ENCODE data around the gene S100A13. TPM values are rescaled to one million over a fixed set of nuclear protein-coding genes. Genes with fewer than 3 reads are reported as not detected.
"Not testable (repeated sequence)": the region's sequence is repeated elsewhere in the genome, so short reads cannot be mapped to it uniquely, and the experiment has no call there.

S100A13 gene
- total and polyA plus RNA-seq, 8 donors = 75.1 to 110 (median 84.6) TPM

- no peak overlapping the region for H3K4me3 ChIP-seq
- no peaks in the 10 kb centered on the region for H3K9me3 ChIP-seq
Observed at GRCh38 chr1:153597206-153597605, 30.1 kb downstream of the S100A13 start.

GRCh38 chr1:153592748-153593147 is 34.6 kb downstream of the S100A13 start:
- DNase-seq = no peak
- H3K4me3 ChIP-seq = no peak overlapping the region
- intact Hi-C loops (cut with DNase I) = no loop called here
- H3K4me1 ChIP-seq = no peaks in the 10 kb centered on the region
- TF ChIP-seq CTCF (IDR thresholded peaks at IDR 0.05) = no peak
- no peaks in the 10 kb centered on the region for H3K27me3 ChIP-seq
- no peak for ATAC-seq
- H3K36me3 ChIP-seq = no peaks in the 10 kb centered on the region
- H3K27ac ChIP-seq = no peak overlapping the region
- H3K9me3 ChIP-seq = no peaks in the 10 kb centered on the region

More at GRCh38 chr1:153597206-153597605, 30.1 kb downstream of the S100A13 start:
- H3K27ac ChIP-seq = no peak overlapping the region
- H3K36me3 ChIP-seq = no peaks in the 10 kb centered on the region
- H3K27me3 ChIP-seq = no peaks in the 10 kb centered on the region
- TF ChIP-seq CTCF (IDR thresholded peaks at IDR 0.05) = no peak
- H3K4me1 ChIP-seq = peaks cover 0 to 17% of the 10 kb centered on the region in 2 donors
- DNase-seq (no peak), ATAC-seq (no peak)
- intact Hi-C loops (cut with DNase I) = no loop called here

GRCh38 chr1:153588482-153588881 is 38.8 kb downstream of the S100A13 start:
- no peak overlapping the region for H3K4me3 ChIP-seq
- H3K9me3 ChIP-seq = no peaks in the 10 kb centered on the region
- DNase-seq = no peak
- TF ChIP-seq CTCF (IDR thresholded peaks at IDR 0.05) = no peak
- no peaks in the 10 kb centered on the region for H3K36me3 ChIP-seq
- intact Hi-C loops (cut with DNase I) = no loop called here
- no peaks in the 10 kb centered on the region for H3K27me3 ChIP-seq
- H3K27ac ChIP-seq = no peak overlapping the region
- H3K4me1 ChIP-seq = no peaks in the 10 kb centered on the region
- ATAC-seq = no peak

- H3K27ac ChIP-seq; DNase-seq; H3K36me3 ChIP-seq; ATAC-seq; H3K9me3 ChIP-seq; intact Hi-C loops (cut with DNase I); H3K4me3 ChIP-seq; H3K27me3 ChIP-seq; H3K4me1 ChIP-seq: not testable (repeated sequence)
Observed at GRCh38 chr1:153588033-153588432, 39.3 kb downstream of the S100A13 start.

GRCh38 chr1:153587314-153587713 is 40.0 kb downstream of the S100A13 start:
- ATAC-seq (no peak), DNase-seq (no peak)
- Histone ChIP-seq H3K27ac (no peak overlapping the region), H3K27me3 (no peaks in the 10 kb centered on the region), H3K36me3 (no peaks in the 10 kb centered on the region), H3K9me3 (no peaks in the 10 kb centered on the region), H3K4me1 (no peaks in the 10 kb centered on the region), H3K4me3 (no peak overlapping the region)
- intact Hi-C loops (cut with DNase I) = no loop called here
- no peak for TF ChIP-seq CTCF (IDR thresholded peaks at IDR 0.05)

- H3K27ac ChIP-seq = no peak overlapping the region
- no peaks in the 10 kb centered on the region for H3K27me3 ChIP-seq
- no peaks in the 10 kb centered on the region for H3K9me3 ChIP-seq
- no peak overlapping the region for H3K4me3 ChIP-seq
- no peaks in the 10 kb centered on the region for H3K4me1 ChIP-seq
- DNase-seq = no peak
- no peaks in the 10 kb centered on the region for H3K36me3 ChIP-seq
- intact Hi-C loops (cut with DNase I) = no loop called here
- ATAC-seq = no peak
- TF ChIP-seq CTCF (IDR thresholded peaks at IDR 0.05) = no peak
Observed at GRCh38 chr1:153586347-153586746, 41.0 kb downstream of the S100A13 start.

All from left lung (tissue), 10 donors.